IMR-90 (cell line): Measurements from ENCODE around the gene ATP10B. TPM values are rescaled to one million over a fixed set of nuclear protein-coding genes. Genes with fewer than 3 reads are reported as not detected.

Experiments
- ATAC-seq: fragments of 200-7000 bp; cut with Tn5 transposase; 2 replicates; pipeline ENCODE4 v1.9.1; 2020; ENCODE audit warnings: low read depth, mild to moderate bottlenecking, moderate library complexity
- BruUV-seq: library from RNA; stranded (reverse); fragments of 400-500 nt; replicated peaks from 2 replicates; lab custom pipeline; 2021; lab: Mats Ljungman, UMichigan
- CTCF ChIA-PET: fragments of 300-600 bp; formaldehyde crosslinking; extraction: SDS; loops from one replicate; lab custom pipeline; 2021; ENCODE audit warnings: antibody characterized with exemption; lab: Yijun Ruan, JAX
- POLR2A ChIA-PET: fragments of 300-600 bp; sonication (Branson Sonifier 250); formaldehyde crosslinking; loops from one replicate; lab custom pipeline; 2022; ENCODE audit warnings: antibody characterized with exemption; ENCODE audit not compliant: unreplicated experiment; lab: Charles Lee
- DNase-seq: peaks from one replicate; pipeline ENCODE4 v3.0.0; 2013
- H2AFZ ChIP-seq: replicated peaks from 2 replicates; pipeline ENCODE3; 2013; ENCODE audit warnings: low read length, mild to moderate bottlenecking; ENCODE audit not compliant: poor library complexity
- H2AK5ac ChIP-seq: 2 replicates; pipeline ENCODE4 v1.6.1; 2013; ENCODE audit warnings: low read depth, low read length, inconsistent platforms
- H2AK9ac ChIP-seq: replicated peaks from 2 replicates; pipeline ENCODE3; 2013; ENCODE audit warnings: mild to moderate bottlenecking, low read depth, low read length, moderate library complexity; ENCODE audit not compliant: poor library complexity
- H2BK120ac ChIP-seq: 2 replicates; pipeline ENCODE4 v1.6.1; 2013; ENCODE audit warnings: low read depth, low read length, inconsistent platforms
- H2BK15ac ChIP-seq: 3 replicates; pipeline ENCODE4 v1.6.1; 2013; ENCODE audit warnings: low read depth, low read length, inconsistent platforms
- H2BK20ac ChIP-seq: 2 replicates; pipeline ENCODE4 v1.6.1; 2013; ENCODE audit warnings: low read depth, mild to moderate bottlenecking, inconsistent platforms, low read length, moderate library complexity
- H2BK5ac ChIP-seq: 2 replicates; pipeline ENCODE4 v1.6.1; 2013; ENCODE audit warnings: mild to moderate bottlenecking, low read depth, low read length, inconsistent platforms; ENCODE audit not compliant: poor library complexity, severe bottlenecking
- H3K14ac ChIP-seq: replicated peaks from 2 replicates; pipeline ENCODE4 v1.6.1; 2013; ENCODE audit warnings: low read depth, low read length, inconsistent platforms
- H3K18ac ChIP-seq: 2 replicates; pipeline ENCODE4 v1.6.1; 2013; ENCODE audit warnings: low read depth, low read length, control low read depth
- H3K23ac ChIP-seq: 2 replicates; pipeline ENCODE4 v1.6.1; 2013; ENCODE audit warnings: low read depth, low read length, inconsistent platforms
- H3K27ac ChIP-seq: 2 replicates; pipeline ENCODE4 v1.5.1; 2013; ENCODE audit warnings: mild to moderate bottlenecking, control low read depth, low read length; ENCODE audit not compliant: insufficient read depth
- H3K27me3 ChIP-seq: 2 replicates; pipeline ENCODE4 v1.6.1; 2013; ENCODE audit warnings: low read length; ENCODE audit not compliant: control insufficient read depth, insufficient read depth
- H3K36me3 ChIP-seq: 2 replicates; pipeline ENCODE4 v1.6.1; 2013; ENCODE audit warnings: low read length, mixed read lengths; ENCODE audit not compliant: control insufficient read depth, insufficient read depth
- H3K4ac ChIP-seq: 2 replicates; pipeline ENCODE4 v1.6.1; 2013; ENCODE audit warnings: low read depth, low read length, inconsistent platforms
- H3K4me1 ChIP-seq: 2 replicates; pipeline ENCODE4 v1.6.1; 2013; ENCODE audit warnings: low read length, mixed read lengths; ENCODE audit not compliant: control insufficient read depth, insufficient read depth
- H3K4me2 ChIP-seq: 2 replicates; pipeline ENCODE4 v1.6.1; 2013; ENCODE audit warnings: low read depth, mild to moderate bottlenecking, control low read depth, low read length, moderate library complexity
- H3K4me3 ChIP-seq: 2 replicates; pipeline ENCODE4 v1.5.1; 2013; ENCODE audit warnings: low read depth, mild to moderate bottlenecking, control low read depth, low read length, moderate library complexity; ENCODE audit not compliant: insufficient read depth
- H3K56ac ChIP-seq: 2 replicates; pipeline ENCODE4 v1.6.1; 2013; ENCODE audit warnings: low read length, inconsistent platforms; ENCODE audit not compliant: insufficient read depth; ENCODE audit errors: extremely low read depth
- H3K79me1 ChIP-seq, 2 experiments: 2 replicates each; pipeline ENCODE4 v1.6.1; 2013; ENCODE audit warnings: low read length in 2 of 2, inconsistent platforms in 1 of 2, low read depth in 1 of 2
- H3K9ac ChIP-seq: 2 replicates; pipeline ENCODE4 v1.6.1; 2013; ENCODE audit warnings: low read depth, low read length, control low read depth
- H3K9me1 ChIP-seq: 2 replicates; pipeline ENCODE4 v1.6.1; 2013; ENCODE audit warnings: low read length, inconsistent platforms; ENCODE audit not compliant: insufficient read depth
- H3K9me3 ChIP-seq: 2 replicates; pipeline ENCODE4 v1.6.1; 2013; ENCODE audit warnings: low read length; ENCODE audit not compliant: control insufficient read depth, insufficient read depth
- H4K20me1 ChIP-seq: 2 replicates; pipeline ENCODE4 v1.6.1; 2013; ENCODE audit warnings: low read length, inconsistent platforms; ENCODE audit not compliant: insufficient read depth
- H4K5ac ChIP-seq: 2 replicates; pipeline ENCODE4 v1.6.1; 2013; ENCODE audit warnings: mild to moderate bottlenecking, low read depth, low read length, control low read depth
- H4K8ac ChIP-seq, 2 experiments: 2 replicates each; pipeline ENCODE4 v1.6.1; 2013; ENCODE audit warnings: low read depth in 2 of 2, low read length in 2 of 2, control low read depth in 1 of 2, inconsistent platforms in 1 of 2
- H4K91ac ChIP-seq: 2 replicates; pipeline ENCODE4 v1.6.1; 2013; ENCODE audit warnings: low read depth, low read length, inconsistent platforms; ENCODE audit not compliant: insufficient read depth
- BHLHE40 ChIP-seq: fragments of 150-350 bp; IDR thresholded peaks from 2 replicates; pipeline ENCODE4 v1.6.1; 2016; ENCODE audit warnings: mild to moderate bottlenecking, low read depth, low read length
- CEBPB ChIP-seq: IDR thresholded peaks from 2 replicates; pipeline ENCODE4 v1.6.1; 2012; ENCODE audit warnings: low read depth, low read length, improper control_type of control experiment
- ELK1 ChIP-seq: fragments of 150-350 bp; IDR thresholded peaks from 2 replicates; pipeline ENCODE4 v1.6.1; 2016; ENCODE audit warnings: low read depth, mild to moderate bottlenecking, low read length, moderate library complexity, borderline replicate concordance
- MAFK ChIP-seq: IDR thresholded peaks from 2 replicates; pipeline ENCODE4 v1.6.1; 2012; ENCODE audit warnings: low read depth, low read length, improper control_type of control experiment
- MAZ ChIP-seq: IDR thresholded peaks from 2 replicates; pipeline ENCODE4 v1.6.1; 2012; ENCODE audit warnings: low read depth, mild to moderate bottlenecking, low read length, improper control_type of control experiment, moderate library complexity, borderline replicate concordance
- MXI1 ChIP-seq: IDR thresholded peaks from 2 replicates; pipeline ENCODE4 v1.6.1; 2012; ENCODE audit warnings: low read depth, mild to moderate bottlenecking, low read length, moderate library complexity, borderline replicate concordance
- RAD21 ChIP-seq: IDR thresholded peaks from 2 replicates; pipeline ENCODE4 v1.6.1; 2012; ENCODE audit warnings: low read length, improper control_type of control experiment
- RCOR1 ChIP-seq: IDR thresholded peaks from 2 replicates; pipeline ENCODE4 v1.6.1; 2012; ENCODE audit warnings: mild to moderate bottlenecking, low read length, improper control_type of control experiment; ENCODE audit not compliant: insufficient replicate concordance
- SMC3 ChIP-seq: fragments of 150-350 bp; IDR thresholded peaks from 2 replicates; pipeline ENCODE4 v1.6.1; 2016; ENCODE audit warnings: low read depth, mild to moderate bottlenecking, antibody characterized with exemption, low read length, moderate library complexity
- WGBS, 2 experiments: methylation state at CpG; one replicate each; pipeline versions ENCODE4 v1.1.5 to v1.1.7; 2013; ENCODE audit warnings: missing lambda C conversion rate in 2 of 2; ENCODE audit not compliant: insufficient read length in 1 of 2; ENCODE audit errors: extremely low coverage in 2 of 2; 5-methylcytosine and 5-hydroxymethylcytosine counted together
- dilution Hi-C: fragments of 300-500 bp; cut with HindIII; formaldehyde crosslinking; loops from one replicate; pipeline ENCODE4 v1.14.3; 2018; ENCODE audit warnings: low sequenced_read_pairs; ENCODE audit not compliant: unreplicated experiment
- in situ Hi-C: fragments of 300-500 bp; cut with MboI; formaldehyde crosslinking; loops from 3 replicates; pipeline ENCODE4 v1.14.3; 2019; ENCODE audit warnings: low sequenced_read_pairs, inconsistent platforms, mixed read lengths
- intact Hi-C: fragments of 100-400 bp; cut with micrococcal nuclease; formaldehyde crosslinking; loops from 2 replicates; pipeline ENCODE4 v1.10.0; 2022
- polyA plus RNA-seq, 3 experiments: library from polyadenylated mRNA; depleted of rRNA; stranded (reverse); fragments of >200 nt; gene quantifications; 2 replicates each; pipeline ENCODE4 v1.2.3, GENCODE V29; 2012; ENCODE audit warnings: low replicate concordance in 1 of 3
- total RNA-seq: library from RNA; depleted of rRNA; stranded (reverse); fragments of >200 nt; gene quantifications from 2 replicates; pipeline ENCODE4 v1.2.3, GENCODE V29; 2012

Gene ATP10B
- total and polyA plus RNA-seq, 2 of the 4 experiments (the other 2 are of a cell fraction) = not detected

DNA sequence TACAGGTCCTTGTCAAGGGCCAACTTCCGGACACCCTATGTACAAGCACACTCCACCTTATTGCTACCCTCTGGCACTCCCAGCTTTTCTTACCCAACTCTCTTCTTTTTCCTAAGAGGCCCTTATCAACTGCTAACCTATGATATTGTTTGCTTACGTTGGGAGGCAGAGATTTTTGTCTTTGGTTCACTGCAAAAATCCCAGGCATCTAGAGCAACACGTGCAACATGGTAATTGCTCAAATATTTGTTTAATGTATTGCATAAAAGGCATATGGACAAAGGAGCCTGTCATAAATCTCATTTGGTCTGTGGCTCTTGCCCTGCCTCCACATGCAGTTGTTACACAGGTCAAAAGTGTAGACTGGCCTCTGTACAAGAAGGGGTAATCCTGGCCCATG is 35.8 kb upstream of the ATP10B start:
- no peak overlapping the region for H2BK15ac ChIP-seq
- no peak overlapping the region for H3K14ac ChIP-seq
- H3K23ac ChIP-seq = no peak overlapping the region
- no peaks in the 10 kb centered on the region for H3K79me1 ChIP-seq
- H3K56ac ChIP-seq = no peak overlapping the region
- no peak overlapping the region for H2BK120ac ChIP-seq
- no peak overlapping the region for H3K27ac ChIP-seq
- H2BK20ac ChIP-seq = no peak overlapping the region
- H3K36me3 ChIP-seq = no peaks in the 10 kb centered on the region
- H4K5ac ChIP-seq = no peak overlapping the region
- no peak overlapping the region for H4K8ac ChIP-seq
- in situ Hi-C loops = no loop called here
- DNase-seq (no peak), ATAC-seq (no peak)
- intact Hi-C loops = no loop called here
- no peaks in the 10 kb centered on the region for H3K9me1 ChIP-seq
- H4K20me1 ChIP-seq = no peaks in the 10 kb centered on the region
- no CpG with 5 or more reads among the region's 3 CpGs for WGBS, 2 experiments
- dilution Hi-C loops = no loop called here
- no peak overlapping the region for H4K91ac ChIP-seq
- no peak overlapping the region for H3K9ac ChIP-seq
- no peaks in the 10 kb centered on the region for H3K4me1 ChIP-seq
- no peak overlapping the region for H2AK5ac ChIP-seq
- H2AFZ ChIP-seq = no peak overlapping the region
- POLR2A ChIA-PET = no interaction called here
- peaks cover 12% of the 10 kb centered on the region; the same call in 1 of the 2 replicates for H3K9me3 ChIP-seq
- H3K4me3 ChIP-seq = no peak overlapping the region
- H2AK9ac ChIP-seq = no peak overlapping the region
- no peak overlapping the region for H3K4me2 ChIP-seq
- no peak overlapping the region for H3K4ac ChIP-seq
- CTCF ChIA-PET = no interaction called here
- BruUV-seq = no TSS peak
- H3K27me3 ChIP-seq = no peaks in the 10 kb centered on the region
- TF ChIP-seq RAD21 = no peak
- no peak for TF ChIP-seq MXI1
- TF ChIP-seq CEBPB = no peak
- TF ChIP-seq BHLHE40 = no peak
- TF ChIP-seq ELK1 = no peak
- no peak for TF ChIP-seq RCOR1
- TF ChIP-seq SMC3 = no peak
- no peak for TF ChIP-seq MAZ
- no peak for TF ChIP-seq MAFK
- no peak overlapping the region for H3K18ac ChIP-seq
- no peak overlapping the region for H2BK5ac ChIP-seq
